WTC11 (cell line): ENCODE data around the gene OR2V1. TPM values are rescaled to one million over a fixed set of nuclear protein-coding genes. Genes with fewer than 3 reads are reported as not detected.

Experiments
- ATAC-seq: fragments of 200-7000 bp; cut with Tn5 transposase; 2 replicates; pipeline ENCODE4 v1.10.0; 2021; ENCODE audit warnings: mild to moderate bottlenecking, moderate library complexity
- CTCF ChIA-PET: fragments of 300-600 bp; sonication (Branson Sonifier 250); formaldehyde crosslinking; loops from one replicate; lab custom pipeline; 2021; ENCODE audit warnings: antibody characterized with exemption; lab: Charles Lee
- POLR2A ChIA-PET: fragments of 350-600 bp; sonication (Branson Sonifier 250); formaldehyde crosslinking; loops from one replicate; lab custom pipeline; 2021; ENCODE audit warnings: antibody characterized with exemption; lab: Charles Lee
- DNase-seq: peaks from one replicate; pipeline ENCODE4 v3.0.0; 2021; ENCODE audit warnings: low spot score
- H3K27ac Mint-ChIP-seq: 2 replicates; pipeline ENCODE4 v1.8.0; 2021; ENCODE audit warnings: mixed read lengths
- H3K27me3 Mint-ChIP-seq: 2 replicates; pipeline ENCODE4 v1.8.0; 2021; ENCODE audit warnings: low read depth, mild to moderate bottlenecking, moderate library complexity, mixed read lengths
- H3K36me3 Mint-ChIP-seq: 2 replicates; pipeline ENCODE4 v1.8.0; 2021; ENCODE audit warnings: mixed read lengths
- H3K4me1 Mint-ChIP-seq: 2 replicates; pipeline ENCODE4 v1.8.0; 2022; ENCODE audit warnings: mixed read lengths
- H3K4me3 Mint-ChIP-seq: 2 replicates; pipeline ENCODE4 v1.8.0; 2021; ENCODE audit warnings: mild to moderate bottlenecking, moderate library complexity, mixed read lengths
- H3K9me3 Mint-ChIP-seq: 2 replicates; pipeline ENCODE4 v1.8.0; 2021; ENCODE audit warnings: mixed read lengths
- AR ChIP-seq: fragments of 250-450 bp; sonication (Bioruptor Pico); IDR thresholded peaks from 2 replicates; pipeline ENCODE4 v1.9.0; 2021; ENCODE audit warnings: mild to moderate bottlenecking
- ATF1 ChIP-seq: sonication (generic); formaldehyde crosslinking; IDR thresholded peaks from 2 replicates; pipeline ENCODE4 v1.8.1; 2023; ENCODE audit warnings: mild to moderate bottlenecking, moderate library complexity, missing genetic modification reagents
- ERG ChIP-seq: fragments of 250-450 bp; sonication (Bioruptor Pico); IDR thresholded peaks from 2 replicates; pipeline ENCODE4 v1.8.0; 2021; ENCODE audit warnings: mild to moderate bottlenecking
- FOXK1 ChIP-seq: sonication (generic); formaldehyde crosslinking; IDR thresholded peaks from 2 replicates; pipeline ENCODE4 v1.8.0; 2022; ENCODE audit warnings: mild to moderate bottlenecking, moderate library complexity, missing genetic modification reagents
- FOXP1 ChIP-seq: sonication (generic); formaldehyde crosslinking; IDR thresholded peaks from 2 replicates; pipeline ENCODE4 v1.8.0; 2022; ENCODE audit warnings: missing genetic modification reagents, mild to moderate bottlenecking, moderate library complexity, borderline replicate concordance
- JUN ChIP-seq: sonication (generic); formaldehyde crosslinking; IDR thresholded peaks from 2 replicates; pipeline ENCODE4 v1.8.0; 2023; ENCODE audit warnings: mild to moderate bottlenecking, missing genetic modification reagents
- MXD4 ChIP-seq: fragments of 250-450 bp; sonication (Bioruptor Pico); IDR thresholded peaks from 2 replicates; pipeline ENCODE4 v1.8.0; 2021; ENCODE audit warnings: mild to moderate bottlenecking, moderate library complexity, borderline replicate concordance
- MYBL2 ChIP-seq: sonication (generic); formaldehyde crosslinking; IDR thresholded peaks from 2 replicates; pipeline ENCODE4 v1.8.1; 2023; ENCODE audit warnings: mild to moderate bottlenecking, moderate library complexity, missing genetic modification reagents
- NR1H2 ChIP-seq: sonication (generic); formaldehyde crosslinking; IDR thresholded peaks from 2 replicates; pipeline ENCODE4 v1.9.0; 2021; ENCODE audit warnings: mild to moderate bottlenecking, moderate library complexity, missing genetic modification reagents
- OVOL2 ChIP-seq: fragments of 250-450 bp; sonication (Bioruptor Pico); IDR thresholded peaks from 2 replicates; pipeline ENCODE4 v1.9.0; 2021; ENCODE audit warnings: mild to moderate bottlenecking, borderline replicate concordance
- SMAD3 ChIP-seq: sonication (generic); formaldehyde crosslinking; IDR thresholded peaks from 2 replicates; pipeline ENCODE4 v1.8.0; 2022; ENCODE audit warnings: missing genetic modification reagents, mild to moderate bottlenecking, borderline replicate concordance
- STAT6 ChIP-seq: sonication (generic); formaldehyde crosslinking; conservative IDR thresholded peaks from 2 replicates; pipeline ENCODE4 v1.8.1; 2023; ENCODE audit warnings: mild to moderate bottlenecking, low read depth, missing genetic modification reagents, moderate library complexity
- ZNF281 ChIP-seq: sonication (generic); formaldehyde crosslinking; IDR thresholded peaks from 2 replicates; pipeline ENCODE4 v1.8.0; 2023; ENCODE audit warnings: mild to moderate bottlenecking, missing genetic modification reagents
- ZNF425 ChIP-seq: fragments of 250-450 bp; sonication (Bioruptor Pico); conservative IDR thresholded peaks from 2 replicates; pipeline ENCODE4 v1.9.0; 2021; ENCODE audit warnings: mild to moderate bottlenecking
- ZNF671 ChIP-seq: fragments of 250-450 bp; sonication (Bioruptor Pico); IDR thresholded peaks from 2 replicates; pipeline ENCODE4 v1.8.0; 2021; ENCODE audit warnings: mild to moderate bottlenecking
- total RNA-seq: library from RNA; stranded (reverse); gene quantifications from 3 replicates; pipeline ENCODE4 v1.2.3, GENCODE V29; 2021

OR2V1 gene
- total RNA-seq, 1 experiment from 2014 or later = not detected

GRCh38 chr5:181138258-181138657, 7.3 kb upstream of the OR2V1 start (continued):
- no peak for TF ChIP-seq ZNF425 (CRISPR knock-in tag)
- no peak for TF ChIP-seq JUN (CRISPR knock-in tag)
- no peak for TF ChIP-seq FOXK1 (CRISPR knock-in tag)
- no peak for TF ChIP-seq MXD4 (CRISPR knock-in tag)
- TF ChIP-seq ZNF281 (CRISPR knock-in tag) = no peak
- no peak for TF ChIP-seq SMAD3 (CRISPR knock-in tag)
- TF ChIP-seq AR (CRISPR knock-in tag) = no peak
- no peak for TF ChIP-seq FOXP1 (CRISPR knock-in tag)

- Mint-ChIP-seq H3K36me3 (no peaks in the 10 kb centered on the region), H3K27ac (no peak overlapping the region), H3K9me3 (peaks cover 3% of the 10 kb centered on the region; the same call in 1 of the 2 replicates), H3K4me3 (no peak overlapping the region), H3K4me1 (no peaks in the 10 kb centered on the region), H3K27me3 (peaks cover 6% of the 10 kb centered on the region; the same call in 1 of the 2 replicates)
- ATAC-seq (no peak), DNase-seq (no peak)
- ChIA-PET CTCF (no interaction called here), POLR2A (no interaction called here)
- no peak for TF ChIP-seq ATF1 (CRISPR knock-in tag)
- no peak for TF ChIP-seq ZNF671 (CRISPR knock-in tag)
- TF ChIP-seq ZNF281 (CRISPR knock-in tag) = no peak
Observed at GRCh38 chr5:181136361-181136955, 5.5 kb upstream of the OR2V1 start.

- Mint-ChIP-seq H3K4me3 (no peak overlapping the region), H3K4me1 (no peaks in the 10 kb centered on the region), H3K27ac (no peak overlapping the region), H3K36me3 (no peaks in the 10 kb centered on the region), H3K9me3 (peaks cover 3% of the 10 kb centered on the region; the same call in 1 of the 2 replicates), H3K27me3 (peaks cover 7% of the 10 kb centered on the region; the same call in 1 of the 2 replicates)
- CTCF ChIA-PET = interaction anchor here (0.8 to 1.7 kb wide), 2 partner anchors 350 to 515 kb away, joined by 3 read pairs; no protein-coding TSS in a partner anchor
- POLR2A ChIA-PET = no interaction called here
- ATAC-seq = no peak
- no peak for DNase-seq
- TF ChIP-seq NR1H2 (CRISPR knock-in tag) (no peak), MYBL2 (CRISPR knock-in tag) (no peak), OVOL2 (no peak), STAT6 (CRISPR knock-in tag) (no peak), ERG (no peak)
Observed at GRCh38 chr5:181134259-181134658, 3.3 kb upstream of the OR2V1 start.
